ENCODE measurements around the gene GRIN2C.

GRIN2C gene

DNA sequence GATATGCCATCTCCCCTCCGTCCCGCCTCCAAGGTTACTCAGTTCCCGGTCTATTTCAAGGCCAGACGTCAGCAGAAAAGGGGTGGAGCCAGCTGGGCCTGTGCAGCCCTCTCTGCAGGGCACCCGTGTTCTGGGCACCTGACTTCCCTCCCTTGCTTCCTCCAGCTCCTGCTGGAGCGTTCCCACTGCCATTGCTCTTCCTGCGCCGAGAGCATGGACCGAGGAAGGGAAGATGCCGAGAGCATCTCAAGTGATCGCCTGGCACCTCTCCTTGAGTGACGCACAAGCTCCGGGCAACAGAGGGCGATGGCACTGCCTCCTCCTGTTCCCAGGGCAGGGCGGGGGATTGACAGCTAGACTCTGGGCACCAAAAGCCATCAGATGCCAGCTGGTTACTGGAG is 54.1 kb downstream of the GRIN2C start:
- TF ChIP-seq YY1 (IDR thresholded peaks at IDR 0.05; ENCODE audit: low read depth) (no peak), TCF12 (IDR thresholded peaks at IDR 0.05; ENCODE audit: low read depth) (no peak), NFIC (IDR thresholded peaks at IDR 0.05) (no peak), ZBTB7A (IDR thresholded peaks at IDR 0.05; ENCODE audit: low read depth) (no peak), CEBPB (IDR thresholded peaks at IDR 0.05) (no peak), TEAD4 (IDR thresholded peaks at IDR 0.05) (no peak), TAF1 (IDR thresholded peaks at IDR 0.05; ENCODE audit: low read depth) (no peak), CREB1 (IDR thresholded peaks at IDR 0.05; ENCODE audit: low read depth) (no peak), EGR1 (IDR thresholded peaks at IDR 0.05) (no peak), EP300 (IDR thresholded peaks at IDR 0.05; ENCODE audit: borderline replicate concordance) (no peak), RAD21 (IDR thresholded peaks at IDR 0.05; ENCODE audit: low read depth) (no peak), FOXM1 (IDR thresholded peaks at IDR 0.05; ENCODE audit: borderline replicate concordance, low read depth) (no peak)
- TF ChIP-seq, protein P1, sequence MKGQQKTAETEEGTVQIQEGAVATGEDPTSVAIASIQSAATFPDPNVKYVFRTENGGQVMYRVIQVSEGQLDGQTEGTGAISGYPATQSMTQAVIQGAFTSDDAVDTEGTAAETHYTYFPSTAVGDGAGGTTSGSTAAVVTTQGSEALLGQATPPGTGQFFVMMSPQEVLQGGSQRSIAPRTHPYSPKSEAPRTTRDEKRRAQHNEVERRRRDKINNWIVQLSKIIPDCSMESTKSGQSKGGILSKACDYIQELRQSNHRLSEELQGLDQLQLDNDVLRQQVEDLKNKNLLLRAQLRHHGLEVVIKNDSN (IDR thresholded peaks at IDR 0.05): no peak
- TF ChIP-seq, protein P2, sequence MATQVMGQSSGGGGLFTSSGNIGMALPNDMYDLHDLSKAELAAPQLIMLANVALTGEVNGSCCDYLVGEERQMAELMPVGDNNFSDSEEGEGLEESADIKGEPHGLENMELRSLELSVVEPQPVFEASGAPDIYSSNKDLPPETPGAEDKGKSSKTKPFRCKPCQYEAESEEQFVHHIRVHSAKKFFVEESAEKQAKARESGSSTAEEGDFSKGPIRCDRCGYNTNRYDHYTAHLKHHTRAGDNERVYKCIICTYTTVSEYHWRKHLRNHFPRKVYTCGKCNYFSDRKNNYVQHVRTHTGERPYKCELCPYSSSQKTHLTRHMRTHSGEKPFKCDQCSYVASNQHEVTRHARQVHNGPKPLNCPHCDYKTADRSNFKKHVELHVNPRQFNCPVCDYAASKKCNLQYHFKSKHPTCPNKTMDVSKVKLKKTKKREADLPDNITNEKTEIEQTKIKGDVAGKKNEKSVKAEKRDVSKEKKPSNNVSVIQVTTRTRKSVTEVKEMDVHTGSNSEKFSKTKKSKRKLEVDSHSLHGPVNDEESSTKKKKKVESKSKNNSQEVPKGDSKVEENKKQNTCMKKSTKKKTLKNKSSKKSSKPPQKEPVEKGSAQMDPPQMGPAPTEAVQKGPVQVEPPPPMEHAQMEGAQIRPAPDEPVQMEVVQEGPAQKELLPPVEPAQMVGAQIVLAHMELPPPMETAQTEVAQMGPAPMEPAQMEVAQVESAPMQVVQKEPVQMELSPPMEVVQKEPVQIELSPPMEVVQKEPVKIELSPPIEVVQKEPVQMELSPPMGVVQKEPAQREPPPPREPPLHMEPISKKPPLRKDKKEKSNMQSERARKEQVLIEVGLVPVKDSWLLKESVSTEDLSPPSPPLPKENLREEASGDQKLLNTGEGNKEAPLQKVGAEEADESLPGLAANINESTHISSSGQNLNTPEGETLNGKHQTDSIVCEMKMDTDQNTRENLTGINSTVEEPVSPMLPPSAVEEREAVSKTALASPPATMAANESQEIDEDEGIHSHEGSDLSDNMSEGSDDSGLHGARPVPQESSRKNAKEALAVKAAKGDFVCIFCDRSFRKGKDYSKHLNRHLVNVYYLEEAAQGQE (IDR thresholded peaks at IDR 0.05; ENCODE audit: low read depth): no peak
- TF ChIP-seq, protein P3, sequence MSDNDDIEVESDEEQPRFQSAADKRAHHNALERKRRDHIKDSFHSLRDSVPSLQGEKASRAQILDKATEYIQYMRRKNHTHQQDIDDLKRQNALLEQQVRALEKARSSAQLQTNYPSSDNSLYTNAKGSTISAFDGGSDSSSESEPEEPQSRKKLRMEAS (IDR thresholded peaks at IDR 0.05): no peak

DNA sequence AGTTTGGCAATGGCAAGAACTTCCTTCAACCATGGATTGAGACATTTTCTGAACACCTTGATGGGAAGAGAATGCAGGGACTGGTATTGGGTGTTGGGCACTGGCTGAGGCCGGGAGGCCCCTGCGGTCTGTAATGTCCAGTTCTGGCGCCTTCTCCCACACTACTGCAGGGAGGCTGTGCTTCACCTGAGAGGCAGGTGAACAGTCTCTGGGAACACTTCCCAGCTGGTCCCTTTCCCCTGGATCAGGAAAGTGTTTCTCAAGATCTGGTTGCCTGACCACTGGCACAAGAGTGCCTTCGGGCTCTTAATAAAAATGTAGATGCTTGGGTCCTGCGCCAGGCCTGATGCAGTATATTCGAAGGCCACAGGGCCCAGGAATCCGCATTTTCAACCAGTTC is 55.0 kb downstream of the GRIN2C start:
- TF ChIP-seq TCF12 (IDR thresholded peaks at IDR 0.05; ENCODE audit: low read depth) (no peak), YY1 (IDR thresholded peaks at IDR 0.05; ENCODE audit: low read depth) (no peak), EP300 (IDR thresholded peaks at IDR 0.05; ENCODE audit: borderline replicate concordance) (no peak), FOXM1 (IDR thresholded peaks at IDR 0.05; ENCODE audit: borderline replicate concordance, low read depth) (no peak), RAD21 (IDR thresholded peaks at IDR 0.05; ENCODE audit: low read depth) (no peak), EGR1 (IDR thresholded peaks at IDR 0.05) (no peak), TEAD4 (IDR thresholded peaks at IDR 0.05) (no peak), TAF1 (IDR thresholded peaks at IDR 0.05; ENCODE audit: low read depth) (no peak), CREB1 (IDR thresholded peaks at IDR 0.05; ENCODE audit: low read depth) (no peak), CEBPB (IDR thresholded peaks at IDR 0.05) (no peak)
- TF ChIP-seq, protein P2 (IDR thresholded peaks at IDR 0.05; ENCODE audit: low read depth): no peak
- TF ChIP-seq, protein P1 (IDR thresholded peaks at IDR 0.05): no peak
- TF ChIP-seq, protein P3 (IDR thresholded peaks at IDR 0.05): no peak

DNA sequence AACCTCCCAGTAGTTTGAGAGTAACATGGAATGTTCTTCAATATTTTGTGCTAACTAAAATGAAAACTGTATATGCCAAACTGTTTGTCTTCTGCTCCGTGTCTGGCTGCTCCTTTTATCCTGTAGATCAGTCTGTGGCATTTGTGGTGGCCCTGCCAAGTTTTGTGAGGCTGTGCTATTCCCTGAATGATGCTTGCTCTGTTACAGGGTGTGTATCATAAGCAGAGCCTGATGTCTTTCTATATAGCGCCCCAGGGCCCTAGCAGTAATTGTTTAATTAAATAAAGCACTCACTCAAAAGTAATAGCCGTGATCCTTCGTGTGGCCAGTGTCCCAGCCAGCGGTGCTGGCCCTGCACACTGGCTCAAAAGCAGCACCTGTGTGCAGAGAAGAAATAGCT is 55.7 kb downstream of the GRIN2C start:
- TF ChIP-seq CREB1 (IDR thresholded peaks at IDR 0.05; ENCODE audit: low read depth) (no peak), FOXM1 (IDR thresholded peaks at IDR 0.05; ENCODE audit: borderline replicate concordance, low read depth) (no peak), TAF1 (IDR thresholded peaks at IDR 0.05; ENCODE audit: low read depth) (no peak), EGR1 (IDR thresholded peaks at IDR 0.05) (no peak), ZBTB7A (IDR thresholded peaks at IDR 0.05; ENCODE audit: low read depth) (no peak), TEAD4 (IDR thresholded peaks at IDR 0.05) (no peak), EP300 (IDR thresholded peaks at IDR 0.05; ENCODE audit: borderline replicate concordance) (no peak), NFIC (IDR thresholded peaks at IDR 0.05) (no peak), RAD21 (IDR thresholded peaks at IDR 0.05; ENCODE audit: low read depth) (no peak), CEBPB (IDR thresholded peaks at IDR 0.05) (no peak), YY1 (IDR thresholded peaks at IDR 0.05; ENCODE audit: low read depth) (no peak), TCF12 (IDR thresholded peaks at IDR 0.05; ENCODE audit: low read depth) (no peak)
- TF ChIP-seq, protein P1 (IDR thresholded peaks at IDR 0.05): no peak
- TF ChIP-seq, protein P3 (IDR thresholded peaks at IDR 0.05): no peak
- TF ChIP-seq, protein P2 (IDR thresholded peaks at IDR 0.05; ENCODE audit: low read depth): no peak

All from Ishikawa (cell line).